SKM-1 (cell line): ENCODE measurements around the gene GATD1.
"Not testable (repeated sequence)": the region's sequence is repeated elsewhere in the genome, so short reads cannot be mapped to it uniquely, and the experiment has no call there.

Experiments used
- DNase-seq: peaks from one replicate; lab custom pipeline; 2025; ENCODE audit not compliant: unreplicated experiment; lab: John Stamatoyannopoulos, UW

Gene GATD1

GRCh38 chr11:765025-765801, 12.1 kb downstream of the GATD1 start:
- DNase-seq = peak; percentile 19

- no peak for DNase-seq
Observed at GRCh38 chr11:764322-765024, 12.8 kb downstream of the GATD1 start.

- DNase-seq = no peak
Observed at GRCh38 chr11:763549-764321, 13.6 kb downstream of the GATD1 start.

GRCh38 chr11:763073-763463, 14.2 kb downstream of the GATD1 start:
- DNase-seq = no peak

GRCh38 chr11:762421-763072, 14.7 kb downstream of the GATD1 start:
- peak; percentile 28 for DNase-seq

GRCh38 chr11:761526-762108, 15.7 kb downstream of the GATD1 start:
- no peak for DNase-seq

GRCh38 chr11:760236-760635, 17.1 kb downstream of the GATD1 start:
- DNase-seq = no peak

- no peak for DNase-seq
Observed at GRCh38 chr11:749731-750130, 27.6 kb downstream of the GATD1 start.

- no peak for DNase-seq
Observed at GRCh38 chr11:748007-748359, 29.3 kb downstream of the GATD1 start.

GRCh38 chr11:747158-748006, 29.9 kb downstream of the GATD1 start, which contains the start of gene TALDO1:
Gene TALDO1 (plus strand): TSS chr11:747464. CDS start chr11:747482, 18 bp downstream.
- DNase-seq = peak; percentile 86

GRCh38 chr11:746289-747157, 30.8 kb downstream of the GATD1 start:
- no peak for DNase-seq

- no peak for DNase-seq
Observed at GRCh38 chr11:745428-745827, 31.9 kb downstream of the GATD1 start.

- DNase-seq = no peak
Observed at GRCh38 chr11:742571-743201, 34.6 kb downstream of the GATD1 start.

- DNase-seq = no peak
Observed at GRCh38 chr11:742156-742546, 35.1 kb downstream of the GATD1 start.

GRCh38 chr11:737899-738298, 39.4 kb downstream of the GATD1 start:
- DNase-seq = not testable (repeated sequence)

- DNase-seq = no peak
Observed at GRCh38 chr11:737366-737765, 39.9 kb downstream of the GATD1 start.

- not testable (repeated sequence) for DNase-seq
Observed at GRCh38 chr11:734541-734940, 42.7 kb downstream of the GATD1 start.

- no peak for DNase-seq
Observed at GRCh38 chr11:733072-733471, 44.2 kb downstream of the GATD1 start.
